HEK293 (cell line): ENCODE results near the gene PARVA.

ENCODE experiments used
- CTCF ChIA-PET: fragments of 350-600 bp; formaldehyde crosslinking; extraction: SDS; loops from one replicate; lab custom pipeline; 2021; ENCODE audit warnings: antibody characterized with exemption; lab: Yijun Ruan, JAX
- POLR2A ChIA-PET: fragments of 300-600 bp; formaldehyde crosslinking; extraction: SDS; loops from one replicate; lab custom pipeline; 2020; ENCODE audit warnings: antibody characterized with exemption, inconsistent platforms; lab: Yijun Ruan, JAX
- H3K27ac ChIP-seq: fragments of 200-500 bp; sonication (Bioruptor generic); 2 replicates; pipeline ENCODE4 v1.5.1; 2014; ENCODE audit warnings: low read depth, low read length, control low read depth, inconsistent platforms; ENCODE audit errors: extremely low read depth
- H3K36me3 ChIP-seq, 2 experiments: fragments of 200-500 bp in 1 of 2; sonication (Bioruptor generic) in 1 of 2; 1 replicate in 1 of 2; 2 replicates in 1 of 2; pipeline ENCODE4 v1.5.1; 2014 to 2017; ENCODE audit warnings: inconsistent platforms in 2 of 2, low read length in 2 of 2; ENCODE audit not compliant: control insufficient read depth in 2 of 2, insufficient read depth in 1 of 2
- H3K4me1 ChIP-seq: fragments of 200-500 bp; sonication (Bioruptor generic); 2 replicates; pipeline ENCODE4 v1.5.1; 2014; ENCODE audit warnings: mild to moderate bottlenecking, low read length, inconsistent platforms; ENCODE audit not compliant: control insufficient read depth, insufficient read depth
- H3K4me3 ChIP-seq: 2 replicates; pipeline ENCODE4 v1.5.1; 2011; ENCODE audit warnings: low read depth, mild to moderate bottlenecking, control low read depth, low read length, moderate library complexity
- H3K9me3 ChIP-seq: fragments of 200-500 bp; sonication (Bioruptor generic); 2 replicates; pipeline ENCODE4 v1.5.1; 2014; ENCODE audit warnings: low read depth, low read length, inconsistent platforms; ENCODE audit not compliant: control insufficient read depth, insufficient read depth
- EGR2 ChIP-seq: fragments of 450-650 bp; formaldehyde crosslinking; IDR thresholded peaks from 2 replicates; pipeline ENCODE4 v1.5.1; 2016; ENCODE audit warnings: low read depth, missing biosample characterization, missing genetic modification characterization
- KLF16 ChIP-seq: fragments of 450-650 bp; formaldehyde crosslinking; IDR thresholded peaks from 2 replicates; pipeline ENCODE4 v1.5.1; 2017; ENCODE audit warnings: missing biosample characterization, missing genetic modification characterization
- KLF8 ChIP-seq: fragments of 450-650 bp; formaldehyde crosslinking; IDR thresholded peaks from 2 replicates; pipeline ENCODE4 v1.5.1; 2016; ENCODE audit warnings: missing biosample characterization, missing genetic modification characterization
- ZBTB17 ChIP-seq: fragments of 450-650 bp; formaldehyde crosslinking; IDR thresholded peaks from 2 replicates; pipeline ENCODE4 v1.5.1; 2016; ENCODE audit warnings: missing biosample characterization, missing genetic modification characterization
- ZBTB20 ChIP-seq: fragments of 450-650 bp; formaldehyde crosslinking; IDR thresholded peaks from 2 replicates; pipeline ENCODE4 v1.5.1; 2016; ENCODE audit warnings: missing biosample characterization, missing genetic modification characterization
- ZBTB7A ChIP-seq: fragments of 450-650 bp; formaldehyde crosslinking; IDR thresholded peaks from 2 replicates; pipeline ENCODE4 v1.5.1; 2016; ENCODE audit warnings: low read depth, missing biosample characterization, missing genetic modification characterization
- ZFHX2 ChIP-seq: fragments of 450-650 bp; formaldehyde crosslinking; conservative IDR thresholded peaks from 2 replicates; pipeline ENCODE4 v1.5.1; 2016; ENCODE audit warnings: missing biosample characterization, missing genetic modification characterization
- ZFP41 ChIP-seq: fragments of 450-650 bp; formaldehyde crosslinking; IDR thresholded peaks from 2 replicates; pipeline ENCODE4 v1.5.1; 2016; ENCODE audit warnings: missing biosample characterization, missing genetic modification characterization, borderline replicate concordance
- ZNF114 ChIP-seq: fragments of 450-650 bp; formaldehyde crosslinking; IDR thresholded peaks from 2 replicates; pipeline ENCODE4 v1.5.0; 2017; ENCODE audit warnings: missing biosample characterization, missing genetic modification characterization
- ZNF202 ChIP-seq: fragments of 450-650 bp; formaldehyde crosslinking; IDR thresholded peaks from 2 replicates; pipeline ENCODE4 v1.5.1; 2016; ENCODE audit warnings: missing biosample characterization, missing genetic modification characterization, borderline replicate concordance
- ZNF211 ChIP-seq: fragments of 450-650 bp; formaldehyde crosslinking; IDR thresholded peaks from 2 replicates; pipeline ENCODE4 v1.5.1; 2016; ENCODE audit warnings: low read depth, missing biosample characterization, missing genetic modification characterization
- ZNF23 ChIP-seq: fragments of 450-650 bp; formaldehyde crosslinking; IDR thresholded peaks from 2 replicates; pipeline ENCODE4 v1.5.1; 2016; ENCODE audit warnings: missing biosample characterization, missing genetic modification characterization, borderline replicate concordance
- ZNF629 ChIP-seq: fragments of 450-650 bp; formaldehyde crosslinking; IDR thresholded peaks from 2 replicates; pipeline ENCODE4 v1.5.1; 2017; ENCODE audit warnings: missing biosample characterization, missing genetic modification characterization
- ZNF660 ChIP-seq: fragments of 450-650 bp; IDR thresholded peaks from 2 replicates; pipeline ENCODE4 v1.5.1; 2018; ENCODE audit warnings: missing biosample characterization, mild to moderate bottlenecking, missing genetic modification characterization
- ZNF768 ChIP-seq: fragments of 450-650 bp; formaldehyde crosslinking; IDR thresholded peaks from 2 replicates; pipeline ENCODE4 v1.5.1; 2018; ENCODE audit warnings: missing biosample characterization, mild to moderate bottlenecking, missing genetic modification characterization
- ZNF791 ChIP-seq: fragments of 450-650 bp; formaldehyde crosslinking; IDR thresholded peaks from 2 replicates; pipeline ENCODE4 v1.5.1; 2016; ENCODE audit warnings: missing biosample characterization, missing genetic modification characterization
- ZSCAN16 ChIP-seq: fragments of 450-650 bp; formaldehyde crosslinking; IDR thresholded peaks from 2 replicates; pipeline ENCODE4 v1.5.1; 2016; ENCODE audit warnings: missing biosample characterization, missing genetic modification characterization
- TF ChIP-seq, protein P1 (sequence below): fragments of 450-650 bp; formaldehyde crosslinking; IDR thresholded peaks from 2 replicates; pipeline ENCODE4 v1.5.1; 2016; ENCODE audit warnings: missing biosample characterization, missing genetic modification characterization
- TF ChIP-seq, protein P2 (sequence below): fragments of 450-650 bp; formaldehyde crosslinking; IDR thresholded peaks from 2 replicates; pipeline ENCODE4 v1.5.1; 2017; ENCODE audit warnings: missing biosample characterization, missing genetic modification characterization
- TF ChIP-seq, protein P3 (sequence below): fragments of 450-650 bp; formaldehyde crosslinking; IDR thresholded peaks from 2 replicates; pipeline ENCODE4 v1.5.1; 2016; ENCODE audit warnings: missing biosample characterization, missing genetic modification characterization, low read depth
- TF ChIP-seq, protein P4 (sequence below): fragments of 450-650 bp; formaldehyde crosslinking; IDR thresholded peaks from 2 replicates; pipeline ENCODE4 v1.5.1; 2017; ENCODE audit warnings: missing biosample characterization, mild to moderate bottlenecking, missing genetic modification characterization, moderate library complexity
- TF ChIP-seq, protein P5 (sequence below): fragments of 450-650 bp; formaldehyde crosslinking; IDR thresholded peaks from 2 replicates; pipeline ENCODE4 v1.5.1; 2016; ENCODE audit warnings: missing biosample characterization, missing genetic modification characterization
- TF ChIP-seq, protein P6 (sequence below): fragments of 450-650 bp; formaldehyde crosslinking; optimal IDR thresholded peaks from 2 replicates; pipeline ENCODE3; 2016; ENCODE audit warnings: missing biosample characterization, mild to moderate bottlenecking, missing genetic modification characterization

The PARVA gene

DNA sequence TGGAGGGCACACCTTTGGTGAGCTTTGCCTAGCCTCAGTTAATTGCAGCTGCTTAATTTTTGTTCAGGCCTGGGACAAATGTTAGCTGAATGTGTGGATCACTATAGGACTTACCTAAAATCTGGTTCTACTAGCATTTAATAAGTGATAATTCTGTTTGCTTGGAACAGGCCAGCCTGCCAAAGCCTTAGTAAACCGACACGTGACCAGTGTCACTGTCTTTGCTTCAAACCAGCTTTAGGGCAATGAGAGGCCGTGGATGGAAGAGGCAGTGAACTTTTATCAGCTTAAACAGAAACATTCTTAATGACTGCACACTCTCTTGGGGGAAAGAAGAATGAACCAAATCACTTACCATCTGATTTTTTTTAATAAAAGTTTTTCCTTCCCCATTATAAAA lies 10.8 kb downstream of the PARVA start:
- POLR2A ChIA-PET, result interaction anchor here (1.2 kb wide), 1 partner anchor 11 kb away, joined by 4 read pairs; the partner anchor contains the start of gene PARVA
- Histone ChIP-seq H3K9me3 (no peaks in the 10 kb centered on the region), H3K36me3 (no peaks in the 10 kb centered on the region), H3K4me1 (no peaks in the 10 kb centered on the region), H3K4me3 (no peak overlapping the region), H3K27ac (no peak overlapping the region)
- TF ChIP-seq ZSCAN16 (tag by site-specific recombination) (no peak), KLF16 (tag by site-specific recombination) (no peak), ZFHX2 (no peak), ZBTB7A (tag by site-specific recombination) (no peak), ZBTB17 (tag by site-specific recombination) (no peak), ZFP41 (tag by site-specific recombination) (no peak), ZBTB20 (no peak), ZNF660 (tag by site-specific recombination) (no peak)
- TF ChIP-seq, protein P1, sequence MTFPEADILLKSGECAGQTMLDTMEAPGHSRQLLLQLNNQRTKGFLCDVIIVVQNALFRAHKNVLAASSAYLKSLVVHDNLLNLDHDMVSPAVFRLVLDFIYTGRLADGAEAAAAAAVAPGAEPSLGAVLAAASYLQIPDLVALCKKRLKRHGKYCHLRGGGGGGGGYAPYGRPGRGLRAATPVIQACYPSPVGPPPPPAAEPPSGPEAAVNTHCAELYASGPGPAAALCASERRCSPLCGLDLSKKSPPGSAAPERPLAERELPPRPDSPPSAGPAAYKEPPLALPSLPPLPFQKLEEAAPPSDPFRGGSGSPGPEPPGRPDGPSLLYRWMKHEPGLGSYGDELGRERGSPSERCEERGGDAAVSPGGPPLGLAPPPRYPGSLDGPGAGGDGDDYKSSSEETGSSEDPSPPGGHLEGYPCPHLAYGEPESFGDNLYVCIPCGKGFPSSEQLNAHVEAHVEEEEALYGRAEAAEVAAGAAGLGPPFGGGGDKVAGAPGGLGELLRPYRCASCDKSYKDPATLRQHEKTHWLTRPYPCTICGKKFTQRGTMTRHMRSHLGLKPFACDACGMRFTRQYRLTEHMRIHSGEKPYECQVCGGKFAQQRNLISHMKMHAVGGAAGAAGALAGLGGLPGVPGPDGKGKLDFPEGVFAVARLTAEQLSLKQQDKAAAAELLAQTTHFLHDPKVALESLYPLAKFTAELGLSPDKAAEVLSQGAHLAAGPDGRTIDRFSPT, result no peak
- TF ChIP-seq, protein P2, sequence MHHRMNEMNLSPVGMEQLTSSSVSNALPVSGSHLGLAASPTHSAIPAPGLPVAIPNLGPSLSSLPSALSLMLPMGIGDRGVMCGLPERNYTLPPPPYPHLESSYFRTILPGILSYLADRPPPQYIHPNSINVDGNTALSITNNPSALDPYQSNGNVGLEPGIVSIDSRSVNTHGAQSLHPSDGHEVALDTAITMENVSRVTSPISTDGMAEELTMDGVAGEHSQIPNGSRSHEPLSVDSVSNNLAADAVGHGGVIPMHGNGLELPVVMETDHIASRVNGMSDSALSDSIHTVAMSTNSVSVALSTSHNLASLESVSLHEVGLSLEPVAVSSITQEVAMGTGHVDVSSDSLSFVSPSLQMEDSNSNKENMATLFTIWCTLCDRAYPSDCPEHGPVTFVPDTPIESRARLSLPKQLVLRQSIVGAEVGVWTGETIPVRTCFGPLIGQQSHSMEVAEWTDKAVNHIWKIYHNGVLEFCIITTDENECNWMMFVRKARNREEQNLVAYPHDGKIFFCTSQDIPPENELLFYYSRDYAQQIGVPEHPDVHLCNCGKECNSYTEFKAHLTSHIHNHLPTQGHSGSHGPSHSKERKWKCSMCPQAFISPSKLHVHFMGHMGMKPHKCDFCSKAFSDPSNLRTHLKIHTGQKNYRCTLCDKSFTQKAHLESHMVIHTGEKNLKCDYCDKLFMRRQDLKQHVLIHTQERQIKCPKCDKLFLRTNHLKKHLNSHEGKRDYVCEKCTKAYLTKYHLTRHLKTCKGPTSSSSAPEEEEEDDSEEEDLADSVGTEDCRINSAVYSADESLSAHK (tag by site-specific recombination), result no peak
- TF ChIP-seq, protein P3, sequence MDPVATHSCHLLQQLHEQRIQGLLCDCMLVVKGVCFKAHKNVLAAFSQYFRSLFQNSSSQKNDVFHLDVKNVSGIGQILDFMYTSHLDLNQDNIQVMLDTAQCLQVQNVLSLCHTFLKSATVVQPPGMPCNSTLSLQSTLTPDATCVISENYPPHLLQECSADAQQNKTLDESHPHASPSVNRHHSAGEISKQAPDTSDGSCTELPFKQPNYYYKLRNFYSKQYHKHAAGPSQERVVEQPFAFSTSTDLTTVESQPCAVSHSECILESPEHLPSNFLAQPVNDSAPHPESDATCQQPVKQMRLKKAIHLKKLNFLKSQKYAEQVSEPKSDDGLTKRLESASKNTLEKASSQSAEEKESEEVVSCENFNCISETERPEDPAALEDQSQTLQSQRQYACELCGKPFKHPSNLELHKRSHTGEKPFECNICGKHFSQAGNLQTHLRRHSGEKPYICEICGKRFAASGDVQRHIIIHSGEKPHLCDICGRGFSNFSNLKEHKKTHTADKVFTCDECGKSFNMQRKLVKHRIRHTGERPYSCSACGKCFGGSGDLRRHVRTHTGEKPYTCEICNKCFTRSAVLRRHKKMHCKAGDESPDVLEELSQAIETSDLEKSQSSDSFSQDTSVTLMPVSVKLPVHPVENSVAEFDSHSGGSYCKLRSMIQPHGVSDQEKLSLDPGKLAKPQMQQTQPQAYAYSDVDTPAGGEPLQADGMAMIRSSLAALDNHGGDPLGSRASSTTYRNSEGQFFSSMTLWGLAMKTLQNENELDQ (tag by site-specific recombination), result no peak
- TF ChIP-seq, protein P4, sequence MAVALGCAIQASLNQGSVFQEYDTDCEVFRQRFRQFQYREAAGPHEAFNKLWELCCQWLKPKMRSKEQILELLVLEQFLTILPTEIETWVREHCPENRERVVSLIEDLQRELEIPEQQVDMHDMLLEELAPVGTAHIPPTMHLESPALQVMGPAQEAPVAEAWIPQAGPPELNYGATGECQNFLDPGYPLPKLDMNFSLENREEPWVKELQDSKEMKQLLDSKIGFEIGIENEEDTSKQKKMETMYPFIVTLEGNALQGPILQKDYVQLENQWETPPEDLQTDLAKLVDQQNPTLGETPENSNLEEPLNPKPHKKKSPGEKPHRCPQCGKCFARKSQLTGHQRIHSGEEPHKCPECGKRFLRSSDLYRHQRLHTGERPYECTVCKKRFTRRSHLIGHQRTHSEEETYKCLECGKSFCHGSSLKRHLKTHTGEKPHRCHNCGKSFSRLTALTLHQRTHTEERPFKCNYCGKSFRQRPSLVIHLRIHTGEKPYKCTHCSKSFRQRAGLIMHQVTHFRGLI, result no peak
- TF ChIP-seq, protein P5, sequence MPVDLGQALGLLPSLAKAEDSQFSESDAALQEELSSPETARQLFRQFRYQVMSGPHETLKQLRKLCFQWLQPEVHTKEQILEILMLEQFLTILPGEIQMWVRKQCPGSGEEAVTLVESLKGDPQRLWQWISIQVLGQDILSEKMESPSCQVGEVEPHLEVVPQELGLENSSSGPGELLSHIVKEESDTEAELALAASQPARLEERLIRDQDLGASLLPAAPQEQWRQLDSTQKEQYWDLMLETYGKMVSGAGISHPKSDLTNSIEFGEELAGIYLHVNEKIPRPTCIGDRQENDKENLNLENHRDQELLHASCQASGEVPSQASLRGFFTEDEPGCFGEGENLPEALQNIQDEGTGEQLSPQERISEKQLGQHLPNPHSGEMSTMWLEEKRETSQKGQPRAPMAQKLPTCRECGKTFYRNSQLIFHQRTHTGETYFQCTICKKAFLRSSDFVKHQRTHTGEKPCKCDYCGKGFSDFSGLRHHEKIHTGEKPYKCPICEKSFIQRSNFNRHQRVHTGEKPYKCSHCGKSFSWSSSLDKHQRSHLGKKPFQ (tag by site-specific recombination), result no peak
- CTCF ChIA-PET, result interaction anchor here (0.6 to 1.6 kb wide), 2 partner anchors 8 to 490 kb away, joined by 3 read pairs; no protein-coding TSS in a partner anchor

DNA sequence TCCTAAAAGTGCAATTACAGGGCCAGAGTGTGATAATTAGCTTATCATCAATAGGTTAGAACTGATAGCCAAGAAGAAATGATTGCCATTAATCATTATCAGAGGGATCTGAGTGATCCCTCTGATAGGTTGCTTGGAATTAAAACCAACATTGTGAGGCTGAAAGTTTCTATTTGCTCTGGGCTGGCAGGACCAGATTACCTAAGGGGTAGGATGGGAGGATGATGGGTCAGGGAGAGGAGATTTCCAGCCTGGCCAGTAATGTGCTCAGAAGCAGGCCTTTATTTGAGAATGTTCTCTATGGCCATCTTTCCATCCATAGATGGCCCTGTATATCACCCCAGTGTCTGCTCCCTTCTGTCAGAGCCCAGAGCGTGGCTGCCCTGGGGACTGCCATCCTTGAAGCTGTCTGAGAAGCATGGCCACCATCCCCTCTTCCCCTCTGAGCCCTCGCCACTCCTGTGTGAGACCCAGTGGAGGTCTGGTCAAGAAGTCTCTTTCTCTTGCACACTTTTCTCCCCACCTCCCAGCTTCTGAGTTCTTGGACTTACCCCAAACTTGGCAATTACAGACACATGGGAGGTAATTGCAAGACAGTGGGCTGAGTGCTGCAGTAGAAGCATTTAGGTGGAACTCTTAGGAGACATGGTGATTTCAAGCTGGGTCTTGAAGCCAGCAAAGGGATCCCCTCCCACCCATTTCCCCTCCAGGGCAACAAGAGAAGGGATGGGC lies 11.7 kb downstream of the PARVA start:
- Histone ChIP-seq H3K4me1 (no peaks in the 10 kb centered on the region), H3K4me3 (no peak overlapping the region), H3K27ac (no peak overlapping the region), H3K36me3 (no peaks in the 10 kb centered on the region), H3K9me3 (no peaks in the 10 kb centered on the region)
- CTCF ChIA-PET, result interaction anchor here (0.6 kb wide), 2 partner anchors 116 to 489 kb away, joined by 3 to 6 read pairs; no protein-coding TSS in a partner anchor
- POLR2A ChIA-PET, result interaction anchor here (1.2 kb wide), 1 partner anchor 12 kb away, joined by 4 read pairs; the partner anchor contains the start of gene PARVA
- TF ChIP-seq ZNF211, result no peak
- TF ChIP-seq ZNF768 (tag by site-specific recombination), result no peak
- no peak for TF ChIP-seq ZNF629 (tag by site-specific recombination)
- TF ChIP-seq ZNF114 (tag by site-specific recombination), result no peak
- TF ChIP-seq ZNF791, result no peak
- TF ChIP-seq, protein P6, sequence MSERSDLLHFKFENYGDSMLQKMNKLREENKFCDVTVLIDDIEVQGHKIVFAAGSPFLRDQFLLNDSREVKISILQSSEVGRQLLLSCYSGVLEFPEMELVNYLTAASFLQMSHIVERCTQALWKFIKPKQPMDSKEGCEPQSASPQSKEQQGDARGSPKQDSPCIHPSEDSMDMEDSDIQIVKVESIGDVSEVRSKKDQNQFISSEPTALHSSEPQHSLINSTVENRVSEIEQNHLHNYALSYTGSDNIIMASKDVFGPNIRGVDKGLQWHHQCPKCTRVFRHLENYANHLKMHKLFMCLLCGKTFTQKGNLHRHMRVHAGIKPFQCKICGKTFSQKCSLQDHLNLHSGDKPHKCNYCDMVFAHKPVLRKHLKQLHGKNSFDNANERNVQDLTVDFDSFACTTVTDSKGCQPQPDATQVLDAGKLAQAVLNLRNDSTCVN, result no peak
- no peak for TF ChIP-seq ZNF202
- TF ChIP-seq ZNF23 (tag by site-specific recombination), result no peak
- no peak for TF ChIP-seq EGR2
- no peak for TF ChIP-seq KLF8 (tag by site-specific recombination)
